Measurements from ENCODE around the gene EFNA3. TPM values are rescaled to one million over a fixed set of nuclear protein-coding genes. Genes with fewer than 3 reads are reported as not detected.

The EFNA3 gene
- polyA plus RNA-seq, 1 donor from 2014 or later, result 12.2 TPM

DNA sequence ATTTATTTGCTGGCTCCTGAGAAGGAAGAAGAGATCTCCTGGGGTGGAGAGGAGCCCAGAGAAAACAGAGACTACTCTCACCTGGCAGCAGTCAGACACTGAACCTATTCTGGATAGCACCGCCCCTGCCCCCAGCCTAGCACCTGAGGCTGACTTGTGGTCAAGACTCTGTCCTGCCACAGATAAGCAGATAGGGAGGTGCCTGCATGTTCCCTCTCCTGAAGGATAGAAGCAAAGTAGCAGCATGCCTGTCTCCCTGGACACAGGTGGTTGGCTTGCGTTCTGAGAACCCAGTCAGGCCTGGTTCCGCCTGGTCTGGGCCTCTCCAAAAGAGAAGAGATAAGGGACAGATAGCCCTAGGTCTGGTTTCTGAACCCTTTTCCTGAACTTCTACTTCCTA is 1.3 kb upstream of the EFNA3 start:
- Histone ChIP-seq H2AFZ (ENCODE audit: low read depth, low read length) (no peak overlapping the region), H4K20me1 (ENCODE audit: insufficient read depth) (peaks cover 12% of the 10 kb centered on the region), H3F3A (ENCODE audit: insufficient read depth, low read length, poor library complexity, severe bottlenecking) (peaks cover 7% of the 10 kb centered on the region), H3K9me3 (ENCODE audit: low read length) (no peaks in the 10 kb centered on the region), H3K4me3 (ENCODE audit: low read length) (no peak overlapping the region), H3K36me3 (ENCODE audit: insufficient read depth, low read length) (no peaks in the 10 kb centered on the region), H3K79me2 (replicated peaks; ENCODE audit: insufficient read depth, low read length) (peaks cover 7% of the 10 kb centered on the region), H3K9me2 (ENCODE audit: insufficient read depth, low read length) (no peaks in the 10 kb centered on the region), H3K4me2 (ENCODE audit: low read length) (no peak overlapping the region), H3K27ac (ENCODE audit: low read length) (no peak overlapping the region), H3K27me3 (ENCODE audit: insufficient read depth, low read depth, low read length) (no peaks in the 10 kb centered on the region), H3K9ac (ENCODE audit: low read length) (no peak overlapping the region)
- TF ChIP-seq TAF1 (IDR thresholded peaks at IDR 0.05; ENCODE audit: low read depth) (no peak), RAD21 (conservative IDR thresholded peaks at IDR 0.05) (no peak), POLR2AphosphoS5 (IDR thresholded peaks at IDR 0.05) (no peak), SMC3 (conservative IDR thresholded peaks at IDR 0.05; ENCODE audit: poor library complexity) (no peak), EZH2 (IDR thresholded peaks at IDR 0.05; ENCODE audit: borderline replicate concordance, insufficient read depth, low read length, poor library complexity, severe bottlenecking) (no peak), MXI1 (conservative IDR thresholded peaks at IDR 0.05; ENCODE audit: poor library complexity, severe bottlenecking) (no peak)
- TF ChIP-seq, protein P1, sequence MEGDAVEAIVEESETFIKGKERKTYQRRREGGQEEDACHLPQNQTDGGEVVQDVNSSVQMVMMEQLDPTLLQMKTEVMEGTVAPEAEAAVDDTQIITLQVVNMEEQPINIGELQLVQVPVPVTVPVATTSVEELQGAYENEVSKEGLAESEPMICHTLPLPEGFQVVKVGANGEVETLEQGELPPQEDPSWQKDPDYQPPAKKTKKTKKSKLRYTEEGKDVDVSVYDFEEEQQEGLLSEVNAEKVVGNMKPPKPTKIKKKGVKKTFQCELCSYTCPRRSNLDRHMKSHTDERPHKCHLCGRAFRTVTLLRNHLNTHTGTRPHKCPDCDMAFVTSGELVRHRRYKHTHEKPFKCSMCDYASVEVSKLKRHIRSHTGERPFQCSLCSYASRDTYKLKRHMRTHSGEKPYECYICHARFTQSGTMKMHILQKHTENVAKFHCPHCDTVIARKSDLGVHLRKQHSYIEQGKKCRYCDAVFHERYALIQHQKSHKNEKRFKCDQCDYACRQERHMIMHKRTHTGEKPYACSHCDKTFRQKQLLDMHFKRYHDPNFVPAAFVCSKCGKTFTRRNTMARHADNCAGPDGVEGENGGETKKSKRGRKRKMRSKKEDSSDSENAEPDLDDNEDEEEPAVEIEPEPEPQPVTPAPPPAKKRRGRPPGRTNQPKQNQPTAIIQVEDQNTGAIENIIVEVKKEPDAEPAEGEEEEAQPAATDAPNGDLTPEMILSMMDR (IDR thresholded peaks at IDR 0.05; ENCODE audit: poor library complexity, severe bottlenecking), result no peak

DNA sequence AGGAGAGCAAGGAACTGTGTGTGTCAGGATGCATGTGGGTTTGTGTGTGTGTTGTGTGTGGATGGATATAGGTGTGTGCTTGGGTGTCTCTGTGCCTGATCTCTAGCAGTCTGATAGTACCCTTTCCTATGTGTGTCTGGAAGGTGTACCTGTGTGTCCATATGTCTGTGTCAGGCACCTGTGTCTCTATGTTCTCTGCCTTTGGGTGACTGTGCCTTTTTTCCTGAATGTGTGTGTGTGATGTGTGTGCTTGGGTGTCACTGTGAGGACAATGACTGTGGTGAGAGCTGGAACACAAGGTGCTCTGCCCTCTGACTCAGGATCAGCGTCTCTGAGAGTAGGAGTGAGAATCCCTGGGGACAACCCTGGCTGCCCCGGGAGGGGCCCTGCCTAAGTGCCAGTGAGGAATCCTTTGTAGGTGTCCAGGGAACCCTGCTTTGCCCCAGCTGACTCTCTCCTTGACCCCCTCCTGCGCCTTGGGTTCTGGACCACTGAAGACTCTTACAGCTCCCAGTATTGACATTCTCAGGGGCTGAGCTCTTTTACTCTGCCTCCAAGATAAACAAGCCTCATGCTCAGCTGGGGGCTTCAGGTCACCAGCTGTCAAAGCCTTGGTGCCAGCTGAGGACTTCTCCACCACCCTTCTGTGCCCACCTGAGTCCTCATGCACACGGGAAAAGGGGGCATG is 735 bp upstream of the EFNA3 start:
- TF ChIP-seq, protein P2, sequence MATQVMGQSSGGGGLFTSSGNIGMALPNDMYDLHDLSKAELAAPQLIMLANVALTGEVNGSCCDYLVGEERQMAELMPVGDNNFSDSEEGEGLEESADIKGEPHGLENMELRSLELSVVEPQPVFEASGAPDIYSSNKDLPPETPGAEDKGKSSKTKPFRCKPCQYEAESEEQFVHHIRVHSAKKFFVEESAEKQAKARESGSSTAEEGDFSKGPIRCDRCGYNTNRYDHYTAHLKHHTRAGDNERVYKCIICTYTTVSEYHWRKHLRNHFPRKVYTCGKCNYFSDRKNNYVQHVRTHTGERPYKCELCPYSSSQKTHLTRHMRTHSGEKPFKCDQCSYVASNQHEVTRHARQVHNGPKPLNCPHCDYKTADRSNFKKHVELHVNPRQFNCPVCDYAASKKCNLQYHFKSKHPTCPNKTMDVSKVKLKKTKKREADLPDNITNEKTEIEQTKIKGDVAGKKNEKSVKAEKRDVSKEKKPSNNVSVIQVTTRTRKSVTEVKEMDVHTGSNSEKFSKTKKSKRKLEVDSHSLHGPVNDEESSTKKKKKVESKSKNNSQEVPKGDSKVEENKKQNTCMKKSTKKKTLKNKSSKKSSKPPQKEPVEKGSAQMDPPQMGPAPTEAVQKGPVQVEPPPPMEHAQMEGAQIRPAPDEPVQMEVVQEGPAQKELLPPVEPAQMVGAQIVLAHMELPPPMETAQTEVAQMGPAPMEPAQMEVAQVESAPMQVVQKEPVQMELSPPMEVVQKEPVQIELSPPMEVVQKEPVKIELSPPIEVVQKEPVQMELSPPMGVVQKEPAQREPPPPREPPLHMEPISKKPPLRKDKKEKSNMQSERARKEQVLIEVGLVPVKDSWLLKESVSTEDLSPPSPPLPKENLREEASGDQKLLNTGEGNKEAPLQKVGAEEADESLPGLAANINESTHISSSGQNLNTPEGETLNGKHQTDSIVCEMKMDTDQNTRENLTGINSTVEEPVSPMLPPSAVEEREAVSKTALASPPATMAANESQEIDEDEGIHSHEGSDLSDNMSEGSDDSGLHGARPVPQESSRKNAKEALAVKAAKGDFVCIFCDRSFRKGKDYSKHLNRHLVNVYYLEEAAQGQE (IDR thresholded peaks at IDR 0.05; ENCODE audit: borderline replicate concordance), result no peak
- TF ChIP-seq SMC3 (conservative IDR thresholded peaks at IDR 0.05; ENCODE audit: poor library complexity), result no peak
- no peak for TF ChIP-seq MXI1 (conservative IDR thresholded peaks at IDR 0.05; ENCODE audit: poor library complexity, severe bottlenecking)
- TF ChIP-seq, protein P1 (IDR thresholded peaks at IDR 0.05; ENCODE audit: poor library complexity, severe bottlenecking), result no peak
- no peak for TF ChIP-seq TAF1 (IDR thresholded peaks at IDR 0.05; ENCODE audit: low read depth)
- TF ChIP-seq EZH2 (IDR thresholded peaks at IDR 0.05; ENCODE audit: borderline replicate concordance, insufficient read depth, low read length, poor library complexity, severe bottlenecking), result no peak
- no peaks in the 10 kb centered on the region for H3K9me2 ChIP-seq (ENCODE audit: insufficient read depth, low read length)
- no peaks in the 10 kb centered on the region for H3K9me3 ChIP-seq (ENCODE audit: low read length)
- peak overlapping the region; percentile 37 for H3K9ac ChIP-seq (ENCODE audit: low read length)
- peak overlapping the region; percentile 44 for H3K4me2 ChIP-seq (ENCODE audit: low read length)
- peaks cover 16% of the 10 kb centered on the region for H4K20me1 ChIP-seq (ENCODE audit: insufficient read depth)
- H3F3A ChIP-seq (ENCODE audit: insufficient read depth, low read length, poor library complexity, severe bottlenecking), result peaks cover 7% of the 10 kb centered on the region
- no peaks in the 10 kb centered on the region for H3K27me3 ChIP-seq (ENCODE audit: insufficient read depth, low read depth, low read length)
- H3K4me3 ChIP-seq (ENCODE audit: low read length), result peak overlapping the region; percentile 99
- peak overlapping the region; percentile 42 for H3K27ac ChIP-seq (ENCODE audit: low read length)
- H2AFZ ChIP-seq (ENCODE audit: low read depth, low read length), result no peak overlapping the region
- H3K36me3 ChIP-seq (ENCODE audit: insufficient read depth, low read length), result no peaks in the 10 kb centered on the region
- peaks cover 12% of the 10 kb centered on the region for H3K79me2 ChIP-seq (replicated peaks; ENCODE audit: insufficient read depth, low read length)

Data from neural cell (in vitro differentiated cells).